Stimulated activated memory B cell treated with anti-CD40 and anti-IgM and Interleukin-4, amounts not matched to agents 10 μg/mL and 1 μg/mL and 100 μg/mL, for 72 hours (primary cell): Measurements from ENCODE around the gene B3GALT6.

ENCODE experiments used
- ATAC-seq: fragments of 150-1000 bp; cut with Tn5 transposase; 2 replicates; pipeline ENCODE4 v1.10.0; 2021
- H3K27ac Mint-ChIP-seq: one replicate; pipeline ENCODE4 v1.8.0; 2022; ENCODE audit warnings: mild to moderate bottlenecking, mixed read lengths
- H3K27me3 Mint-ChIP-seq: one replicate; pipeline ENCODE4 v1.8.0; 2022; ENCODE audit warnings: mixed read lengths
- H3K36me3 Mint-ChIP-seq: one replicate; pipeline ENCODE4 v1.8.0; 2022; ENCODE audit warnings: mixed read lengths
- H3K4me1 Mint-ChIP-seq: one replicate; pipeline ENCODE4 v1.8.0; 2022; ENCODE audit warnings: mixed read lengths
- H3K4me3 Mint-ChIP-seq: one replicate; pipeline ENCODE4 v1.8.0; 2022; ENCODE audit warnings: mild to moderate bottlenecking, moderate library complexity, mixed read lengths
- H3K9me3 Mint-ChIP-seq: one replicate; pipeline ENCODE4 v1.8.0; 2022; ENCODE audit warnings: mixed read lengths

The B3GALT6 gene

DNA sequence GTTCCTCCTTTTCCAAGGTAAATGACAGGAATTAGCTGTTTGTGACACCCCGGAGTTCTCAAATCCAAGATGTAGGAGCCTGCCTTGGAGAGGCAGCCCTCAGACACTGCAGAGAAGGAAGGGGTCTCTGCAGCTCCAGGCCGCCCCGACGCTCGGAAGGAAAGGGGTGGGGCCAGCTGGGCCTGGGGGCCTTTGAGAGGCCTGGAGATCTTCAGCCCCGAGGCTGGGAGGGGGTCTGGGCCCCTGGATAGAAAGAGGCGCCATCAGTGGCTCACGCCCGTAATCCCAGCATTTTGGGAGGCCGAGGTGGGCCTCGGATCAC is 24.5 kb upstream of the B3GALT6 start:
- Mint-ChIP-seq H3K4me1 (peaks cover 68% of the 10 kb centered on the region), H3K4me3 (peak overlapping the region; percentile 84), H3K27me3 (peaks cover 8% of the 10 kb centered on the region), H3K9me3 (no peaks in the 10 kb centered on the region), H3K27ac (peak overlapping the region; percentile 90), H3K36me3 (peaks cover 6% of the 10 kb centered on the region)
- ATAC-seq: no peak

DNA sequence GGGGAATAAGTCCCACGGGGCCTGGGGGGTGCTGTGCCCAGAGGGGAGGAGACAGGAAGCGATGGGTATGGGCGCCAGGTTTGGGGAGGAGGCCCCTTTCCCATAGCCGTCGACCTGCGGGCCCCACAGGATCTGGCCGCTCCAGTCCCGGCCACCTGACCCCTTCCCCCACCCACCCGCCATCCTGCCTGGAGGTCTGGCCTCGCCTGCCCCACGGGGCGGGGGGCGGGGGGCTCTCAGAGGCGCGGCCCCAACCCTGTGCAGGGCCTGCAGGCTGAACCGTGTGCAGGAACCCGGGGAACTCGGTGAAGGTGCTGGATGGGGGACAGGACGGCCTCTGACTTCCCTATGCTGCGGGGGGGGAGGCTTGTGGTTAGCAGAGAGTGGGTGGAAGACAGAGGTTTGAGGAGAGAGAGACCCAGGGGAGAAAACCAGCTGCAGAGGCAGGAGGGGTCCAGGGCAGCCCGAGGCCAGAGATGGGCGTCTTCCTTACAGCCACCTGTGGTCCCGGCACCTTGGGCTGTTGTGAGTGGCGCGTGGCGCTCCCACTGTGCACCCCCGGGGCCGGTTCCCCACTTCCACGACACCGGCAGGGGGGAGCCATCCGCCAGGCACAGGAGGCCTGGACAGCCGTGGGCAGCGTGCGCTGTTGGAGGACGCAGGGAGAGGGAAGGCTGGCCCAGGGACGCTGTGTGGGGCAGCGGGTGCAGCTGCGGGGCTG is 23.2 kb upstream of the B3GALT6 start:
- H3K27ac Mint-ChIP-seq: peak overlapping the region; percentile 90
- peak overlapping the region; percentile 61 for H3K4me3 Mint-ChIP-seq
- ATAC-seq: peak; percentile 42
- H3K9me3 Mint-ChIP-seq: no peaks in the 10 kb centered on the region
- peaks cover 8% of the 10 kb centered on the region for H3K27me3 Mint-ChIP-seq
- H3K36me3 Mint-ChIP-seq: peaks cover 6% of the 10 kb centered on the region
- peaks cover 68% of the 10 kb centered on the region for H3K4me1 Mint-ChIP-seq

DNA sequence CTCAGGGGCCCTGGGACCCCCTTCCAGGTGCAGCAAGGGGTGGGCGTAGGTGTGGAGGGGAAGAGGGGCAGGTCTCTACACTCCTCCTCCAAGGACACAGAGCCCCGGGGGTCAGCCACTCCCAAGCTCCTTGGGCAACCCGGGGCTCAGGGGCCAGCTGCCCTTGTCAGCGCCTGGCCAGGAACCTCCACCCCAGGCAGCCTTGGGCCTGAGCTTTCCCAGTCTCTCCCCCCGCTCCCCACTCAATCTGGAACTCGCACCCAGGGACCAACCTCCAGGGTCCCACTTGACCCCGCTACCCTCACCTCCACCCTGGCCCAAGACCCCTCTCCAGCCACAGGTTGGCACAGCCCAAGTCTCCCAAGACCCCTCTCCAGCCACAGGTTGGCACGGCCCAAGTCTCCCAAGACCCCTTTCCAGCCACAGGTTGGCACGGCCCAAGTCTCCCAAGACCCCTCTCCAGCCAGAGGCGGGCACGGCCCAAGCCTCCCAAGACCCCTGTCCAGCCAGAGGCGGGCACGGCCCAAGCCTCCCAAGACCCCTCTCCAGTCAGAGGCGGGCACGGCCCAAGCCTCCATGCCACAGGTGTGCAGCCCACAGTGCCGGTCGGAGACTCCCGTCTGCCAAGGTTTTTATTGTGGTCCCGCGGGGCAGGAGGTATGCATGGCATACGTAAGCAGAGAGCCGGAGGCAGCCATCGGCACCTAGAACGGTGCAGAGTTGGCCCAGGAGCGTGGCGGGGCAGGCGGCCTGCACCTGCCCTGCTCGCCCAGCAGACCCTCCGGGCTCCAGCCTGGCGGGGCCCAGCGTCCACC is 21.1 kb upstream of the B3GALT6 start:
- Mint-ChIP-seq H3K36me3 (peaks cover 6% of the 10 kb centered on the region), H3K27ac (peak overlapping the region; percentile 53), H3K27me3 (peaks cover 8% of the 10 kb centered on the region), H3K4me3 (peak overlapping the region; percentile 7), H3K9me3 (no peaks in the 10 kb centered on the region), H3K4me1 (peaks cover 69% of the 10 kb centered on the region)
- ATAC-seq: no peak

DNA sequence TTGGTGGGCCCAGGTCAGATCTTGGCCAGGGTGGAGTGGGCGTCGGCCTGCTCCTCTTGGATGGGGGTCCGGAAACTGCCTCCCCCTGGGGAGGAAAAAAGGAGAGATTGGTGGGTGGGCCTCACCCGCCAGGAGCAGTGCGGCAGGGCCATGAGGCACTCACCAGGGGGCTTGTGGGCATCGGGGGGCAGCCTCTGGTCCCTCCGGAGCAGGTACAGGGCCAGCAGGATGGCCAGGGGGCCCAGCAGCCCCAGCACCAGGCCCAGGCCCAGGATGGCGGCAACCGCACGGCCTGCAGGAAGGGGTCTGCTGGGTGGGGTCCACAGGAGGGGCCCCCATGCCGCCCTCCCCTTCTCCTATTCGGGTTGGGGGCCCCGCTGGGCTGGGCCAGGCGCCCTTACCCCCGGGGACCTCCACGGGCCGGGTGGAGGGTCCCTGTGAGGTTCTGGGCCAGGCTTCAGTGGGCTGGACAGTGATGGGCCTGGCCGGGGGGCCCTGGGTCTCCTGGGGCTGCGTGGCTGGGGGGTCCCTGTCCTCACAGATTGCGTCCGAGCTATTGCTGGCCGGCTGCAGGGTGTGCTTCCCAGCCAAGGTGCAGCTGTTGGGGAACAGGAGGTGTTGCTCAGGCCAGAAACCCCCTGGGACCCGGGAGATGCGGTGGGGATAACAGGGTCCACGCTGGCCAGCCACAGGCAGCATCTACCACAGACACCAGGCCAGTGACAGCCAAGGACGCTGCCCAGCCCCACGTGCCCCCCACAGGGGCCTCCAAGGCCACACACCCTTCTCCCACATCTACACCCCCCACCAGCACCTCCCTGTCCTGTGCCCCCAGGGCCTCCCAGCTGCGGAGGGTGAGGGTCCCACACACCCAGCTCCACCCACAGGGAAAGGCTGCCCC is 20.2 kb upstream of the B3GALT6 start:
- Mint-ChIP-seq H3K9me3 (no peaks in the 10 kb centered on the region), H3K4me3 (peak overlapping the region; percentile 57), H3K36me3 (peaks cover 14% of the 10 kb centered on the region), H3K27ac (peak overlapping the region; percentile 53), H3K4me1 (peaks cover 71% of the 10 kb centered on the region), H3K27me3 (peaks cover 8% of the 10 kb centered on the region)
- ATAC-seq: no peak

DNA sequence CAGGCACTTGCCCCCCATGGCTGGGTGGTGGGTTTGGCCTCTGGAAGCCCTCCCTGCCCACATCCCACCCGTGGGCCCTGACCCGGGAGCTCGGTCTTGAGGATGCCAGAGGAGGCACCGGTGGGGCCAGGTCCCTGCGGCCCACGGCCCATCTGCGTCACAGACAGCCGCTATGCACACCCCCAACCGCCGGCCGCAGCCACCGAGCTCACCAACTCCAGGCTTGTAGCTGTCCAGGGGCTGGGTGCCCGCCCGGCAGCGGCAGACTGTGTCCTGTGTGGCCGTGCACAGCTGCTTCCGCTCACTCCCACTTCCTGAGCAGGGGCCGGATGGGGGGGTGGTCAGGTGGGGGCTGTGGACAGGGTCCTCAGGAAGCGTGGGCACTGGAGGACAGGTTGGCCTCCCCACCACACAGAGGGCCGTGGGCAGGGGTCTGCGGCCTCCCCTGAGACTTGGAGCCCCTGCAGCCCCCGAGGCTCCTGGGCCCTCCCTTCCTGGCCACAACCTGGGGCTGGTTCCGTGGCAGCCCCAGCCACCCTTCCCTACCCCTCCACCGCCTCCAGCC is 19.2 kb upstream of the B3GALT6 start:
- Mint-ChIP-seq H3K27me3 (peaks cover 8% of the 10 kb centered on the region), H3K36me3 (peaks cover 24% of the 10 kb centered on the region), H3K9me3 (no peaks in the 10 kb centered on the region), H3K4me1 (peaks cover 69% of the 10 kb centered on the region), H3K27ac (no peak overlapping the region), H3K4me3 (peak overlapping the region; percentile 46)
- peak; percentile 3 for ATAC-seq

DNA sequence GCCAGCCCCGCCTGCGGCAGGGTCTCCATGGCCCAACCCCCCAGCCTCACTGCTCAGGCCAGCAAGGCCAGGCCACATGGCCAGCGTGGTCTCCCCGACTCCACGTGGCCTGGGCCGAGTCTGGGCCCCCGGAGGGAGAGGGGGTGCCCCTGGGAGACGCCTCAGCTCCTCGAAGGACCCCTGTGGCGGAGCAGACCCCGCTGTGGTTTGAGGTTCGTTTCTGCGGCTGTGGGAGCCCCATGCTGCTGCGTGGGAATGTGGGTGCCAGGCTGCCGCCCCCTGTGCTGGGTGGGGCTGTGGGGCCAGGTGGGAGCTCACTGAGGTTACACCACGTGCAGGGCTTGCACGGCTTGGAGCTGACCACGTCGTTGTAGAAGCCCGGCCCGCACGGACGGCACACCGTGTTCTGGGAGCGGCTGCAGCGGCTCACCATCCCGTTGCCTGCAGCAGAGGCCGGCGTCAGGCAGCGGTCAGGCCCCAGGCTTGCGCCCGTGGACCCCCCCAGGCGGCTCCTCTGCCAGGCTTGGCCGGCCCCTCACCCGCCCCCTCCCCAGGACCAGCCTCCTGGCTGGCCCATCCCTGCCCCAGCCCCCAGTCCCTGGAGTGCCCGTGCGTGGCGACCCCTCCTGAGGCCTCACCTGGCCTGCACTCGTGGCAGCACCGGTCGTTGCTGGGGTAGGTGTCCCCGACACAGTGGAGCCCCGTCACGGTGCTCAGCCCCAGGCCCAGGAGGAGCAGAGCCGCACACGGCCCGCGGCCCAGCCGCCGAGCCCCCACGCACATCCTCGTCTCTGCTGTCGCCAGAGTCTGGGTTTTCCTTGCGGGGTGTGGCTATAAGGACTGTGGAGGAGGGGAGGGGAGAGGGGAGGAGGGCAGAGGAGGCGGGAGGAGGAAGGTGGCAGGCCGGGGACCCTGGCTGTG is 18.4 kb upstream of the B3GALT6 start, which contains the start of gene TNFRSF4:
Gene TNFRSF4, minus strand, starts transcription at position 809 of the 921 bp plus-strand sequence. Its CDS starts 26 bp downstream, at position 783.
- Mint-ChIP-seq H3K9me3 (no peaks in the 10 kb centered on the region), H3K36me3 (peaks cover 31% of the 10 kb centered on the region), H3K4me3 (peak within 1 kb of the TSS; percentile 57), H3K4me1 (peaks cover 69% of the 10 kb centered on the region), H3K27me3 (peaks cover 8% of the 10 kb centered on the region), H3K27ac (peak within 1 kb of the TSS; percentile 72)
- peak; percentile 31 for ATAC-seq

DNA sequence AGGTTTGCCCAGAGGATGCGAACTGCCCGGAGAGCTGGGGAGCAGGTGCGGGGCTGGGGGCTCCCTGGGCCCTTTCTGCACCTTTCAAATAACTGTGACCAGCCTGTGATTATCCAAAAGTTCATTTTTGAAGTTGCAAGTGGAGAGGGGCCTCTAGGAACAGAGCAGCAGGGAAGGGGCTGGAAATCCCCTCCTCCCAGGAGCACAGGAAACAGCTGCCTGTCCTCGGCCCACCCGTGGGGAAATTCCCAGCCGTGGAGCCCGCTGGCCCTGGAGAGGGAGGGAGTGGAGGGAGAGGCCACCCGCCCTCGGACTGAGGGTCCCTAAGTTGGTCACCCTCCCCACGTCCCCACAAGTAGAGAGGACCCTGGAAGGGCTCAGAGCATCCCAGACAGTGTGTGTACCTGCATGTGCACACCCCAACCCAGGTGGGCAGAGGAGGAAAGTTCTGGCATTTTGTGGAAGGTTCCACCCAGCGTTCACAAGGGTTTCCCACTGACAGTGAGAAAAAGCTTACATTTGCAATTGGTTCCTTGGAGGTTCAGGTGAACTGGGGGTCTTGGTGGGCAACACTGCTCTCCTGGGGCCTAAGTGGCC is 16.9 kb upstream of the B3GALT6 start:
- peaks cover 70% of the 10 kb centered on the region for H3K4me1 Mint-ChIP-seq
- H3K27me3 Mint-ChIP-seq: peaks cover 8% of the 10 kb centered on the region
- no peak for ATAC-seq
- peaks cover 45% of the 10 kb centered on the region for H3K36me3 Mint-ChIP-seq
- H3K4me3 Mint-ChIP-seq: no peak overlapping the region
- H3K9me3 Mint-ChIP-seq: no peaks in the 10 kb centered on the region
- peak overlapping the region; percentile 72 for H3K27ac Mint-ChIP-seq

DNA sequence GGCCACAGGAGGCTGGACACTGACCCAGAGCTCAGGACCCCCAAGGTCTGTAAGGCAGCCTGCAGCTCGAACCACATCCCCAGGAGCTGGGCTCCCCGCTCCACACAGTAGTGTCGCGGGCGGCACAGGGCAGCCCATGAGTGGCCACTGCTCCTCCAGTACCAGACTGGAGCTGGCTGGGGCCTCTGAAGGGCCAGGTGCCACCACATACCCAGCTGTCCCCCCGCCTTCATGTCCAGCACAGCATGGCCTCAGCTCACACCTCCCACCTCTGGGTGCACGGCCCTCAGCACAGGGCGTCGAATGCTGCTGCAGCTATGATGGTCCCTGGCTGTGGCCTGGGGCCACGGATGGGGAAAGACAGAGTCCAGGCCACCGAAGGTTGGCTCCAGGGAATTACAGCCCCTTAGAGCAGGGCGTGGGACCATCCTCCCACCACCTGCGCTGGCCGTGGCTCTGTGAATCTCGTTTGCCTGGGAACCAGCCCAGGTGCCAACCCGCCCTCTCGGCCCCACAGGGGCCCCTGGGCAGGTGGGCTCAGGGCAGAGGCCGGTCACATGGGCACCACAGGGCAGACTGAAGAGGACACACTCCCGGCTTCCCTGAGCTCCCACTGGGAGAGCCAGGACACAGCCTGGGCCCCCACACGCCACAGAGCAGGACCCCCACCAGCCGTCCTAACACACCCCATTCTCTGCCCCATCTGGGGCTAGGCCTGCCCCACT is 16.0 kb upstream of the B3GALT6 start:
- peak overlapping the region; percentile 83 for H3K27ac Mint-ChIP-seq
- H3K36me3 Mint-ChIP-seq: peaks cover 50% of the 10 kb centered on the region
- H3K4me1 Mint-ChIP-seq: peaks cover 65% of the 10 kb centered on the region

DNA sequence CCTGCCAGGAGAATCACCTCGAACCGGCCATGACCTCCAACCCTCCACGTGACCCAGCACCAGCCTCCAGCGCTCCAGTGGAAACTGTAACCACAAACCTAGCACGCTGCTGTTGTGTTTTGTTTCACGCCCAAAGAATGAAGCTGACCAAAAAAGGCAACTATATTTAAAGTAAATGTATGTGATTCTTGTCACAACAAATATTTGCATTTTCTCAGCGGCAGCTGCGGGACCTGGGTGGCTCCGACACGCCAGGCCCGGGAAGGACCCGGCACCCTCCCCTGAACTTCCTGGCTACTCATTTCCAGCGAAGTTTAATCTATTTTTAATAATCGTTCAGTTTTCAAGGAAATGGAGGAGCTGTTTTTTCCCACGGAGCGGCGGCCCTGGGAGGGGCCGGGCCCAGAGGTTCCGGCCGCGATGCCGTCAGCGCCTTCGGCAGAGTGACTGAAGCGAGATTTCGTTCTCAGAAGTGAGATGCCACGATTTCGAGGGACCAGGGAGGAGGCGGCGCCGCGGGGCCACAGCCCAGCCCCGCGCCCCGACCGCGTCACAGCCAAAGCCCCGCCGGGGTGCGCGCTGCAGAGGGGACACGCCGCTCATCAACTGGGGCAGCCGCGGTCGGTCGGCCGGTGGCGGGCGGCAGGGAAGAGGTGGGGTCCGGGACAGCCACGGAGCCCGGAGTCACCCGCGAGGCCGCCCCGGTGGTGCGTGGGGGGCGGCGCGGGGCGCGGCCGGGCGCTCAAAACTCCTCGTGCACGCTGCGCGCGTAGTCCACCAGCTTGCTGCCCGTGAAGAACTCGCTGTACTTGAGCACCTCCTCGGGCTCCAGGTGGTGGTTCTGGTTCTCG is 15.0 kb upstream of the B3GALT6 start:
- H3K4me3 Mint-ChIP-seq: no peak overlapping the region

More for the DNA sequence above, 16.0 kb upstream of the B3GALT6 start:
- Mint-ChIP-seq H3K27me3 (peaks cover 5% of the 10 kb centered on the region), H3K4me3 (no peak overlapping the region), H3K9me3 (no peaks in the 10 kb centered on the region)
- no peak for ATAC-seq

DNA sequence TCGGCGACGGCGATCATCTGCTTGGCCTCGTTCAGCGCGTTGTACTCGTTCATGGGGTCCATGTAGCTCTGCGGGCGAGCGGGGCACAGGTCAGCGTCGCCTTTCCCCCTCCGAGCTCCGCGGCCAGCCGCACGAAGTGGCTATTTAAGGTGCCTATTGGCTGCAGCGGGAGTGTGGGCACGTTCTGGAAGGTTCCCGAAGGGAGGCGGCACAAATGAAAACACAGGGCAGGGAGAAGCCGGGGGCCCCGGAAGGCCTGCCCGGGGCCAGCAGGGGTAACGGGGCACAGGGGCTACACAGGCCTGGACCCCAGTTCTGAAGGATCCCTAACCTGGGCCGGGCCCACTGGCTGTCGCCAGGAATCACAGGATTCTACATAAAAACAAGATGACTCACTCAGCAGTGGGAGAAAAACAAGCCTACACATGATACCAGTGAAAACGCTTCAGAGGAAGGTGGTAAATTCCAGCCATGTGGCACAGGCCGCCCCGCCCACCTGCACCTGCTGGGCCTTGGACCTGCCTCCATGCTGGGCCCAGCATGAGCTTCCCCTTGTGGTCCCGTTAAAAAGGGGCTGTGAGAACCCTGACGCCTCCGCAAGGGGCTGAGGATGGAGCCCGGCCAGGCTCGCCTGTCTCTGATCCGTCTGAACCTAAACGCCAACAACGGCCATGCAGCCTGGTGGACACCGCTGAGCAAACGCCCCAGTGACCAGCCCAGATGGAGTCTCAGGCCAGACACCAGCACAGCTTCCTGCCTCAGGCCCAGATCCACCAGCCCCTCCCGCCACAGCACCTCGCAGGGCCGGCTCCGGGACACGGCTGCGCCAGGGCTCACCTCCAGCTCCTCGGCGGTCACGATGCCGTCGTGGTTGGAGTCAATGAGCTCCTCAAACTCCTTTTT is 14.2 kb upstream of the B3GALT6 start:
- Mint-ChIP-seq H3K4me1 (peaks cover 56% of the 10 kb centered on the region), H3K4me3 (no peak overlapping the region), H3K27ac (peak overlapping the region; percentile 51), H3K36me3 (peaks cover 59% of the 10 kb centered on the region), H3K9me3 (no peaks in the 10 kb centered on the region), H3K27me3 (no peaks in the 10 kb centered on the region)
- peak; percentile 34 for ATAC-seq

More for the DNA sequence above, 15.0 kb upstream of the B3GALT6 start:
- no peak for ATAC-seq
- H3K9me3 Mint-ChIP-seq: no peaks in the 10 kb centered on the region
- peaks cover 60% of the 10 kb centered on the region for H3K4me1 Mint-ChIP-seq
- peak overlapping the region; percentile 83 for H3K27ac Mint-ChIP-seq
- H3K27me3 Mint-ChIP-seq: no peaks in the 10 kb centered on the region
- H3K36me3 Mint-ChIP-seq: peaks cover 54% of the 10 kb centered on the region

DNA sequence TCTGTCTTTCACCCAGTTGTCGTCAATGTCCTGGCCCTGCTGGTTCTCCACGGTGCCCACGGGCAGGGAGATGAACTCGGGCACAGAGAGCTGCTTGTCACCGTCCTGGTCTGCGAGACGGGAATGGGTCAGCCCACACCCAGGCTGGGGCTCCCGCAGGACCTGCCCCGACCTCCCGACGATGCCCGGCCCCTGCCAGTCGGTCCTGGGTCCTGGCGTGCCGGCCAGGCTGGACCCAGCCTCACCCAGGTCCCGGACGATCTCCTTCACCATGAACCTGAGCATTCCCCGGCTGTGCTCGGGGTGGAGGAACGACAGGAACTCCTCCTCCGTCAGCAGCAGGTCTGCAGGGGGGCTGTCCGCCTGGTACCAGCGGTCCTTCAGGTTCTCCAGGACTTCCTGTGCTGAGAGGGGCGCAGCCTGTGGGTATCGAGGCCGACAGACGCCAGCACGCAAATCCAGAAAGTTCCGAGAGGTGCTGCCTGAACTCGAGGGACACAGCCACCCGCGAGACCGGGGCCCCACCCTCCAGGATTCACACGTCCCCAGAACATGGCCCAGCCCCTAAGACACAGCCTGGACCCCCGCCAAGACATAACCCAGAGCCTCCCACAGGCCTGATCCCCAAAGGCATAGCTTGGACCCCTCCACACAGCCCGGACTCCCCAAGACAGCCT is 13.4 kb upstream of the B3GALT6 start:
- no peak for ATAC-seq
- Mint-ChIP-seq H3K4me1 (peaks cover 56% of the 10 kb centered on the region), H3K27ac (peak overlapping the region; percentile 51), H3K27me3 (no peaks in the 10 kb centered on the region), H3K36me3 (peaks cover 67% of the 10 kb centered on the region), H3K9me3 (no peaks in the 10 kb centered on the region), H3K4me3 (no peak overlapping the region)
